ENCODE measurements around the gene ZNF445.

GRCh38 chr3:44424758-44425157 lies 52.7 kb downstream of the ZNF445 start:
- TF ChIP-seq SIN3A (IDR thresholded peaks at IDR 0.05; ENCODE audit: borderline replicate concordance, insufficient read depth, low read depth, low read length) (no peak), CTCF (IDR thresholded peaks at IDR 0.05) (no peak), POLR2AphosphoS5 (IDR thresholded peaks at IDR 0.05; ENCODE audit: low read depth, low read length) (no peak), REST (IDR thresholded peaks at IDR 0.05; ENCODE audit: insufficient read depth in 1 of 2, low read depth in 2 of 2, low read length in 1 of 2) (no peak)

Data from Panc1 (cell line).